GM12878 (cell line): Measurements from ENCODE around the gene CYP46A1. TPM values are rescaled to one million over a fixed set of nuclear protein-coding genes. Genes with fewer than 3 reads are reported as not detected.

Experiments
- ATAC-seq: fragments of 200-7000 bp; cut with Tn5 transposase; 3 replicates; pipeline ENCODE4 v1.9.1; 2020; ENCODE audit warnings: mild to moderate bottlenecking, moderate library complexity
- BruUV-seq: library from RNA; stranded (reverse); fragments of 400-500 nt; replicated peaks from 2 replicates; lab custom pipeline; 2021; lab: Mats Ljungman, UMichigan
- CTCF ChIA-PET: fragments of 300-600 bp; sonication (Branson Sonifier 250); formaldehyde crosslinking; extraction: SDS; loops from one replicate; lab custom pipeline; 2021; ENCODE audit warnings: inconsistent platforms; lab: Yijun Ruan, JAX
- POLR2A ChIA-PET: fragments of 350-600 bp; formaldehyde crosslinking; extraction: SDS; loops from one replicate; lab custom pipeline; 2021; ENCODE audit warnings: inconsistent platforms; lab: Charles Lee
- RAD21 ChIA-PET: fragments of 300-600 bp; sonication (Branson Sonifier 250); formaldehyde crosslinking; loops from one replicate; lab custom pipeline; 2023; ENCODE audit warnings: antibody characterized with exemption; ENCODE audit not compliant: unreplicated experiment; lab: Charles Lee
- SMC1A ChIA-PET: fragments of 300-600 bp; sonication (Branson Sonifier 250); formaldehyde crosslinking; loops from one replicate; lab custom pipeline; 2023; ENCODE audit not compliant: unreplicated experiment, uncharacterized antibody; lab: Charles Lee
- DNase-seq: peaks from one replicate; pipeline ENCODE4 v3.0.0-alpha.2; 2011; ENCODE audit warnings: low read depth, low spot score
- FAIRE-seq: peaks from 3 replicates; lab custom pipeline; 2011; peaks lifted over from hg19 to GRCh38; lab: Jason Lieb, UNC
- H2AFZ ChIP-seq: 2 replicates; pipeline ENCODE4 v1.6.0; 2011; ENCODE audit warnings: low read depth, low read length, control low read depth; ENCODE audit not compliant: control insufficient read depth
- H3K27ac ChIP-seq: 2 replicates; pipeline ENCODE4 v1.5.1; 2011; ENCODE audit warnings: control low read depth; ENCODE audit not compliant: control insufficient read depth, insufficient read depth
- H3K27me3 ChIP-seq, 2 experiments: replicated peaks in 1 of 2; 2 replicates each; pipeline versions ENCODE4 v1.6.0 to v1.6.1; 2011; ENCODE audit warnings: low read length in 1 of 2; ENCODE audit not compliant: control insufficient read depth in 2 of 2, insufficient read depth in 2 of 2
- H3K36me3 ChIP-seq, 2 experiments: 2 replicates each; pipeline ENCODE4 v1.5.1; 2011; ENCODE audit warnings: low read length in 1 of 2; ENCODE audit not compliant: control insufficient read depth in 2 of 2, insufficient read depth in 2 of 2
- H3K4me1 ChIP-seq: 2 replicates; pipeline ENCODE4 v1.6.1; 2011; ENCODE audit warnings: mild to moderate bottlenecking, low read length, moderate library complexity, mixed read lengths; ENCODE audit not compliant: control insufficient read depth, insufficient read depth
- H3K4me2 ChIP-seq: 2 replicates; pipeline ENCODE4 v1.6.0; 2011; ENCODE audit warnings: control low read depth; ENCODE audit not compliant: control insufficient read depth, insufficient read depth
- H3K4me3 ChIP-seq: fragments of 200-600 bp; sonication (generic); 2 replicates; pipeline ENCODE4 v1.5.1; 2016
- H3K79me2 ChIP-seq: 2 replicates; pipeline ENCODE4 v1.6.0; 2011; ENCODE audit warnings: low read length; ENCODE audit not compliant: control insufficient read depth, insufficient read depth
- H3K9ac ChIP-seq: 2 replicates; pipeline ENCODE4 v1.8.0; 2011; ENCODE audit warnings: low read length, control low read depth, mixed read lengths; ENCODE audit not compliant: control insufficient read depth, insufficient read depth
- H3K9me3 ChIP-seq: replicated peaks from 3 replicates; pipeline ENCODE4 v1.5.1; 2011; ENCODE audit warnings: mild to moderate bottlenecking, low read length; ENCODE audit not compliant: control insufficient read depth, insufficient read depth
- H4K20me1 ChIP-seq: 2 replicates; pipeline ENCODE4 v1.6.0; 2011; ENCODE audit not compliant: control insufficient read depth, insufficient read depth
- CBFB ChIP-seq: IDR thresholded peaks from 2 replicates; pipeline ENCODE4 v1.6.1; 2016; ENCODE audit warnings: antibody characterized with exemption, low read depth
- E4F1 ChIP-seq: fragments of 450-650 bp; IDR thresholded peaks from 2 replicates; pipeline ENCODE4 v1.6.1; 2018; ENCODE audit warnings: borderline replicate concordance, mild to moderate bottlenecking; ENCODE audit not compliant: partially characterized antibody
- LARP7 ChIP-seq: fragments of 450-650 bp; IDR thresholded peaks from 2 replicates; pipeline ENCODE4 v1.6.1; 2017; ENCODE audit warnings: mild to moderate bottlenecking
- PBX3 ChIP-seq: IDR thresholded peaks from 2 replicates; pipeline ENCODE4 v1.6.1; 2011; ENCODE audit warnings: mild to moderate bottlenecking, low read depth, low read length, moderate library complexity; ENCODE audit not compliant: insufficient replicate concordance
- RFX5 ChIP-seq: IDR thresholded peaks from 2 replicates; pipeline ENCODE4 v1.6.1; 2011; ENCODE audit warnings: low read depth, low read length, improper control_type of control experiment
- SMAD1 ChIP-seq: fragments of 450-650 bp; IDR thresholded peaks from 2 replicates; pipeline ENCODE4 v1.6.1; 2018; ENCODE audit warnings: mild to moderate bottlenecking, low read depth; ENCODE audit not compliant: partially characterized antibody
- SMC3 ChIP-seq: IDR thresholded peaks from 2 replicates; pipeline ENCODE4 v1.6.1; 2011; ENCODE audit warnings: low read length, improper control_type of control experiment, borderline replicate concordance
- SUPT20H ChIP-seq: IDR thresholded peaks from 2 replicates; pipeline ENCODE4 v1.6.1; 2011; ENCODE audit warnings: low read depth, mild to moderate bottlenecking, low read length, moderate library complexity, borderline replicate concordance; ENCODE audit not compliant: control insufficient read depth
- TCF12 ChIP-seq: IDR thresholded peaks from 2 replicates; pipeline ENCODE4 v1.6.1; 2011; ENCODE audit warnings: low read depth, mild to moderate bottlenecking, low read length
- TCF7 ChIP-seq: IDR thresholded peaks from 2 replicates; pipeline ENCODE4 v1.6.1; 2014; ENCODE audit warnings: antibody characterized with exemption, borderline replicate concordance
- ZSCAN29 ChIP-seq: fragments of 450-650 bp; IDR thresholded peaks from 2 replicates; pipeline ENCODE4 v1.6.1; 2017; ENCODE audit warnings: mild to moderate bottlenecking, moderate library complexity
- WGBS: methylation state at CpG from one replicate; pipeline ENCODE4 v1.1.6; 2016; ENCODE audit warnings: low lambda C conversion rate; ENCODE audit not compliant: insufficient replicate concordance, insufficient coverage; ENCODE audit errors: missing lambda C conversion rate; 5-methylcytosine and 5-hydroxymethylcytosine counted together
- in situ Hi-C: fragments of 300-500 bp; cut with MboI; formaldehyde crosslinking; loops from 9 replicates; pipeline ENCODE4 v1.14.3; 2018; ENCODE audit warnings: mixed read lengths
- intact Hi-C: fragments of 100-400 bp; cut with micrococcal nuclease; formaldehyde crosslinking; loops from one replicate; pipeline ENCODE4 v1.14.2; 2022; ENCODE audit not compliant: unreplicated experiment
- polyA plus RNA-seq, 11 experiments: library from polyadenylated mRNA; depleted of rRNA in 4 of 11; unstranded in 6 of 11; stranded (reverse) in 5 of 11; fragments of >200 nt; fragmentation: Nextera tagmentation in 4 of 11; fragmentation: Illumina TruSeq in 1 of 11; extraction: Ambion mirVana in 4 of 11; extraction: Trizol in 1 of 11; gene quantifications; 1 replicate in 1 of 11; 2 replicates in 10 of 11; pipeline versions ENCODE4 v1.2.1 to v1.2.3, GENCODE V29; 2011 to 2016; ENCODE audit warnings: inconsistent platforms in 2 of 11, missing spikeins in 2 of 11, low read depth in 1 of 11
- total RNA-seq, 4 experiments: library from RNA; depleted of rRNA in 3 of 4; stranded (reverse); fragments of >200 nt in 3 of 4; fragmentation: Illumina TruSeq in 1 of 4; extraction: Trizol in 1 of 4; gene quantifications; 2 replicates each; pipeline versions ENCODE4 v1.2.1 to v1.2.3, GENCODE V29; 2013 to 2021

CYP46A1 gene
- total and polyA plus RNA-seq, 10 of the 15 experiments (the other 5 are each of a cell fraction or from before 2014, with no cell fraction given): 0.04 to 0.11 TPM; not detected in 8

GRCh38 chr14:99657645-99658155 lies 26.4 kb upstream of the CYP46A1 start:
- Histone ChIP-seq H3K9me3 (no peaks in the 10 kb centered on the region), H3K27ac (no peak overlapping the region), H4K20me1 (no peaks in the 10 kb centered on the region), H3K9ac (no peak overlapping the region), H3K36me3 (no peaks in the 10 kb centered on the region), H3K4me3 (no peak overlapping the region), H3K4me2 (no peak overlapping the region), H3K27me3 (peaks cover 0 to under 1% of the 10 kb centered on the region in 2 experiments; a peak in 3 of 4 replicates), H2AFZ (no peak overlapping the region), H3K79me2 (no peaks in the 10 kb centered on the region), H3K4me1 (no peaks in the 10 kb centered on the region)
- SMC1A ChIA-PET: no interaction called here
- intact Hi-C loops: no loop called here
- no peak for FAIRE-seq
- WGBS: 0% methylated on average over 1 of the region's 1 CpG
- BruUV-seq: no TSS peak
- TF ChIP-seq ZSCAN29 (no peak), TCF7 (no peak), RFX5 (no peak), SMC3 (no peak), LARP7 (no peak), SMAD1 (no peak), SUPT20H (no peak), TCF12 (no peak), CBFB (no peak), PBX3 (no peak), E4F1 (no peak)
- RAD21 ChIA-PET: no interaction called here
- CTCF ChIA-PET: no interaction called here
- DNase-seq: no peak
- in situ Hi-C loops: no loop called here
- ATAC-seq: no peak
- POLR2A ChIA-PET: no interaction called here
